Central memory CD8-positive, alpha-beta T cell (primary cell): ENCODE data around the gene PTER.

ENCODE experiments used
- ATAC-seq: fragments of 150-1000 bp; cut with Tn5 transposase; replicated peaks from 2 replicates; pipeline ENCODE4 v1.10.0; 2022; ENCODE audit warnings: mild to moderate bottlenecking, moderate FRiP score, moderate number of reproducible peaks; ENCODE audit not compliant: poor library complexity, severe bottlenecking; ENCODE audit errors: extremely low read depth
- DNase-seq, 2 donors: peaks; one replicate each; pipeline ENCODE4 v3.0.0; 2021; ENCODE audit warnings: low spot score in 2 of 2
- H3K27ac Mint-ChIP-seq: one replicate; pipeline ENCODE4 v1.8.0; 2022; ENCODE audit warnings: low read depth, mild to moderate bottlenecking, moderate library complexity, mixed read lengths
- H3K27me3 Mint-ChIP-seq: one replicate; pipeline ENCODE4 v1.8.0; 2022; ENCODE audit warnings: mixed read lengths
- H3K36me3 Mint-ChIP-seq: one replicate; pipeline ENCODE4 v1.8.0; 2022; ENCODE audit warnings: mild to moderate bottlenecking, moderate library complexity, mixed read lengths; ENCODE audit not compliant: insufficient read depth
- H3K4me1 Mint-ChIP-seq: one replicate; pipeline ENCODE4 v1.8.0; 2022; ENCODE audit warnings: mixed read lengths
- H3K4me3 Mint-ChIP-seq: one replicate; pipeline ENCODE4 v1.8.0; 2022; ENCODE audit warnings: mild to moderate bottlenecking, moderate library complexity, mixed read lengths
- H3K9me3 Mint-ChIP-seq: one replicate; pipeline ENCODE4 v1.8.0; 2022; ENCODE audit warnings: mixed read lengths

PTER gene

DNA sequence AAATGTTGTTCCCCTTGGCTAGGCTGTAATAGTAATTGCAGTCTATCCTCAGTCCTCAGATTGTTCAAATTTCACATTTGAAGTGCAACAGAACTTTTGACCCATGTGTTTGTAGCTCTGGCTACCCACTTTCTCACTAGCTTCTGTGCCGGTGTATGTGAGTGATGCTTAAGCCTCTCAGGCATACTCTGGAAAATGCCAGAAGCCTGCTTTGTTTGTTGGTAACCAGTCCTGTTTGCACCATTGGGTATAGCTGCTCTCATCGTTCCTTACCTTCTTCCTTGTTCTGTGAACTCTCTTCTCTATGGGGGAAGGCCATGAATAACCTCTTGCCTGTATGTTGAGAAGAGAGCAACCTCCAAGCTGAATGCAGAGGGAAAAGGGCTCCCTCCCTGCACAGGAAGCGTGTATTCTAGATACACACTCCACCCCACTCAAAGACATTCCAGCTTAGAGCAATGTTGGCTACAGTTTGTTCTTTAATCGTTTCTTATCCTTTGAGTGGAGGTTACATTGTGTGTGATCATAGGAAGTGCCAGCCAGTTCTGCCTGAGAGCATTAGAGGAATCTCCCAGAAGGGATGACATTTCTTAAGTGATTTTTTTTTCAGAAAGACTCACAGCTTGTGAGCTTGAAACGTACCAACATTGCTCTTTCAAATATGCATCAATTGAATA is 44.4 kb downstream of the PTER start:
- H3K4me1 Mint-ChIP-seq, result peaks cover 13% of the 10 kb centered on the region
- no peak for DNase-seq
- no peak for ATAC-seq
- no peaks in the 10 kb centered on the region for H3K9me3 Mint-ChIP-seq
- no peaks in the 10 kb centered on the region for H3K27me3 Mint-ChIP-seq
- H3K4me3 Mint-ChIP-seq, result no peak overlapping the region
- H3K27ac Mint-ChIP-seq, result no peak overlapping the region
- no peaks in the 10 kb centered on the region for H3K36me3 Mint-ChIP-seq

DNA sequence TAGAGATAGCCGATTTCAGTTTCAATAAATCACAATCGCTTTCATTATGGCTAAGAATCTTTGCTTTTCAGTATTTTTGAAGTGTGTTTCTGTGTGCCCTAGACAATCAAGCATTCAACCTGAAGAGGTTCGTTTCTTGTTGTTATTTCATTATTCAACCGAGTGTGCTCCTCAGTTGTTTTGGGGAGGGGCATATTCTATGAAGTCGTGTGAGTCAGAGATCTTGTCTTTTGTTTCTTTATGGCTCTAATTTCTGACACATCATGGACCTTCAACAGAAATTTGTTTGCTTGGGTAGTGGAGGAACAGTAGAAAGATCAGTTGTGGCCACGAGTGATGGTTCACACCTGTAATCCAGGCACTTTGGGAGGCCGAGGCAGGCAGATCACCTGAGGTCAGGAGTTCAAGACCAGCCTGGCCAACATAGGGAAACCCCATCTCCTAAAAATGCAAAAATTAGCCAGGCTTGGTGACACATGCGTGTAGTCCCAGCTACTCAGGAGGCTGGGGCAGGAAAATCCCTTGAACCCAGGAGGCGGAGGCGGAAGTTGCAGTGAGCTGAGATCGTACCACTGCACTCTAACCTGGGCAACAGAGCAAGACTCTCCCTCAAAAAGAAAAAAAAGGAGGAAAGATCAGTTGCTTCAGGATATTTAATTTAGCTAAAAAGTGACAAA is 46.6 kb downstream of the PTER start:
- ATAC-seq, result no peak
- Mint-ChIP-seq H3K4me3 (no peak overlapping the region), H3K27ac (no peak overlapping the region), H3K4me1 (peaks cover 13% of the 10 kb centered on the region), H3K36me3 (peaks cover 5% of the 10 kb centered on the region), H3K27me3 (no peaks in the 10 kb centered on the region), H3K9me3 (no peaks in the 10 kb centered on the region)
- DNase-seq, result no peak

GRCh38 chr10:16490511-16490910 is 53.7 kb downstream of the PTER start:
- H3K27ac Mint-ChIP-seq, result no peak overlapping the region
- H3K27me3 Mint-ChIP-seq, result no peaks in the 10 kb centered on the region
- DNase-seq (no peak), ATAC-seq (no peak)
- peaks cover 11% of the 10 kb centered on the region for H3K36me3 Mint-ChIP-seq
- no peak overlapping the region for H3K4me3 Mint-ChIP-seq
- no peaks in the 10 kb centered on the region for H3K4me1 Mint-ChIP-seq
- H3K9me3 Mint-ChIP-seq, result no peaks in the 10 kb centered on the region

DNA sequence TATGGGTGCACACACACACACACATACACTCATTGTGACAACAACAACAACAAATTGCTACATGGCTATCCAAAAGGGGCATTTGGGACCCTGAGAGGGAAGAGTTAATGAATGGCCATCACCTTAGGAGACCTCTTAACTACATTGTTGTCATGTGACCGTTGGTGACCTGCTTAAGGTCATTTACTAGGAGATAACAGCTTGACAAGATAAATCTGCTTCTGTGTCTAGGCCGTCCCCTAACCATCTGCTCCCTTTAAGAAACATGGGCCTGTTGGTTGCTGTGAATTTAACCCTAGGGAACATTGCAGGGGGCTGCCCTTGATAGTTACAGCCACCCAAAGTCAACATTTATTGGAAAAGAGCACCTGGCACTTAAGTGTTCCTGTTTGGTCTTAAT is 55.1 kb downstream of the PTER start:
- H3K27me3 Mint-ChIP-seq, result no peaks in the 10 kb centered on the region
- no peaks in the 10 kb centered on the region for H3K9me3 Mint-ChIP-seq
- H3K36me3 Mint-ChIP-seq, result peaks cover 9% of the 10 kb centered on the region
- H3K27ac Mint-ChIP-seq, result no peak overlapping the region
- no peak for DNase-seq
- no peak overlapping the region for H3K4me3 Mint-ChIP-seq
- ATAC-seq, result no peak
- H3K4me1 Mint-ChIP-seq, result no peaks in the 10 kb centered on the region

DNA sequence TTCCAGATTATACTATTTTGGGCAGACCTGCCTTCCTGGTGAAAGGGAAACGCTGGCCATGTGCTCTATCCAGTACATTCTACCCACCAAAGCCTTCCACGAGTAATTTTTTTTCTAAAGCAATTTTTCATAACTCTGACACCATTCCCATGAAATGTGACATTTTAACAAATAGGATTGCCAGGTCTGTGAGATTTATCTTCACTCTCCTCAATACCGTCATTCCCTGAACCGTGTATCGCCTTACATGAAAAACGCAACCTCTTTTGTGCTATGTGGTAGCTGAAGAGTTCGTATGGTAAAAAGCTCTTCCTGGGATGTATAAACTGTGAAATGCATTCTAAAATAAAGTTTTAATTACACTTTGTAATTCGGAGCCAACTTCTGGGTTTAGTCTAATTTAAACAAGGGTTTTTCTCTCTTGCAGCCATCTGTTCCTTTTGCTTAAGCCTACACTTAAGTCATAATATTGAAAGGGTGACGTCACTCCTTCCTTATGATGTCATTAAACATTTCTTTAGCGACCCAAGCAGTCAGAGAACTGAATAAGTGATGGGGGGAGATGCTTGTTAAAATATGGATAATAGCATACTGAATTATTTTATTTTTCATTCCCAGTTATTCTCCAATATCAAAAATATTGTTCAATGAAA is 57.2 kb downstream of the PTER start:
- no peak for DNase-seq
- H3K4me1 Mint-ChIP-seq, result no peaks in the 10 kb centered on the region
- H3K4me3 Mint-ChIP-seq, result no peak overlapping the region
- H3K36me3 Mint-ChIP-seq, result peaks cover 6% of the 10 kb centered on the region
- no peak for ATAC-seq
- no peaks in the 10 kb centered on the region for H3K9me3 Mint-ChIP-seq
- no peak overlapping the region for H3K27ac Mint-ChIP-seq
- H3K27me3 Mint-ChIP-seq, result no peaks in the 10 kb centered on the region

DNA sequence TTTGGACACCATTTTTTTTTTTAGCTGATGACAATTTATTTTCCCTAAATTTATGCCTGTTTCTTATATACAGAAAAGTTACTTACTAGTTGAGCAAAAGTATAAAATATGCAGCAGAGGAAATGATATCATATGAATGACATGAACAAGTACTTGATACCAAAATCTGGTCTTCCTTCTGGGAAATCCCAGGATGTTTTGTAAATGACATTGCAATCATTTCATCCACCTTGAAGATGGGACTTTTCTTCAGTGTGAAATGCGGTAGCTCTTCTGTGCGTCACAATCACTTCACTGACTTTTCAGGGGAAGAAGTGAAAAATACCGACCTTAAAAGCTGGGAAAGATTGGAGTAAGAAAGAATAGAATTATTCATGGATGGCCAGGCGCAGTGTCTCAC is 61.1 kb downstream of the PTER start:
- Mint-ChIP-seq H3K4me3 (no peak overlapping the region), H3K36me3 (peaks cover 7% of the 10 kb centered on the region), H3K9me3 (no peaks in the 10 kb centered on the region), H3K27ac (no peak overlapping the region), H3K27me3 (no peaks in the 10 kb centered on the region), H3K4me1 (no peaks in the 10 kb centered on the region)
- DNase-seq (no peak), ATAC-seq (no peak)

- DNase-seq (no peak), ATAC-seq (no peak)
- Mint-ChIP-seq H3K36me3 (peaks cover 13% of the 10 kb centered on the region), H3K27ac (no peak overlapping the region), H3K4me3 (no peak overlapping the region), H3K9me3 (no peaks in the 10 kb centered on the region), H3K4me1 (peaks cover 11% of the 10 kb centered on the region), H3K27me3 (no peaks in the 10 kb centered on the region)
Observed at GRCh38 chr10:16505161-16505560, 68.4 kb downstream of the PTER start.

DNA sequence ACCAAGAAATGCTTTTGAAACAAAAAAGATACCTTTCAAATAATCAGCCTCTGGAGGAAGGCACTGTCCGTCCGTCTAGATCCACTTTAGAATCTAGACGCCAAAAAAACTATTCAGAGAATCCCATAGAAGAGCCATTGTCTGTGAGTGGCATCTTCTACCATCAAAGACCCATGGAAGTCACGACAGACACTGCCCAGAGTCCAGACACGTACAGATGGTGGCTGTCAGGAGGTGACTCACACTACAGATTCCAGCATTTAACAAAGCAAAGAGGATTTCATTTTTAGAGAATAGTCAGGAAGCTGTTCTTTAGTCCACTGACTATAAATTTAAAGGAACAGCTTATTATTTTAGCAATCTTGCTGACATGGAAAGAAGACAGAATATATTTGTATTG is 73.2 kb downstream of the PTER start:
- H3K27me3 Mint-ChIP-seq, result no peaks in the 10 kb centered on the region
- no peak for DNase-seq
- peaks cover 11% of the 10 kb centered on the region for H3K36me3 Mint-ChIP-seq
- H3K9me3 Mint-ChIP-seq, result no peaks in the 10 kb centered on the region
- peaks cover 6% of the 10 kb centered on the region for H3K4me1 Mint-ChIP-seq
- no peak overlapping the region for H3K4me3 Mint-ChIP-seq
- H3K27ac Mint-ChIP-seq, result no peak overlapping the region
- ATAC-seq, result no peak

DNA sequence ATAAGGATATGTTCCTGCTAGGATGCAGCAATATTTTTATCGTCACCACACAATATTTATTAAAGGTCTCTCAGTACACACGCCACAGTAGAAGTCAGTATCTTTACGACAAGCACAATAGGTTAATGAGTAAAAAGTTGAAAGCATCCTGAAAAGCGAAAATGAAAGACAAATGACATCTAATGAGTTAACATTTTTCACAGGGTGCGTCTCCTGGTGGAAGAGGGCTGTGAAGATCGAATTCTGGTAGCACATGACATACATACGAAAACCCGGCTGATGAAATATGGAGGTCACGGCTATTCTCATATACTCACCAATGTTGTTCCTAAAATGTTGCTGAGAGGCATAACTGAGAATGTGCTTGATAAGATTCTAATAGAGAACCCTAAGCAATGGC is 74.0 kb downstream of the PTER start:
- DNase-seq (no peak), ATAC-seq (no peak)
- peaks cover 6% of the 10 kb centered on the region for H3K4me1 Mint-ChIP-seq
- H3K27ac Mint-ChIP-seq, result no peak overlapping the region
- H3K36me3 Mint-ChIP-seq, result peaks cover 11% of the 10 kb centered on the region
- H3K4me3 Mint-ChIP-seq, result no peak overlapping the region
- H3K27me3 Mint-ChIP-seq, result no peaks in the 10 kb centered on the region
- H3K9me3 Mint-ChIP-seq, result no peaks in the 10 kb centered on the region

DNA sequence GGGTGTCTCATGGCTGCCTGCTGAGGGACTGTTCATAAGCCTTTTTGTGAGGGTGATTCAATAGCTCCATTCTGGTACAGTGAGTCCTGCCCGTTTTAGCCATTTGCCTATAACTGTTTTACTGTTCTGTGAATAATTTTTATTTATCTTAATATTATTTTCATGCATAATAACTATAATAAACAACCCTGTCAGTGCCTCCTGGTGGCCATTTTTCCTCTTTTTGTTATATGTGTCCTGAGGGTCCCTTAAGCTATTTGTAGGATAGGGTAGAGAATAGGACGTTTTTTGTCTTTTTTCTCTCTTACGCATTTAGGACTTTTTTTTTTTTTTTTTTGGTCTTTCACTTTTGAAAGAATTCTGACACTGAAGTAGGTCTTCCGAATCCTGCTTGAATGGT is 82.0 kb downstream of the PTER start:
- no peaks in the 10 kb centered on the region for H3K36me3 Mint-ChIP-seq
- DNase-seq, result no peak
- no peak overlapping the region for H3K27ac Mint-ChIP-seq
- H3K9me3 Mint-ChIP-seq, result no peaks in the 10 kb centered on the region
- no peak for ATAC-seq
- peaks cover 40% of the 10 kb centered on the region for H3K27me3 Mint-ChIP-seq
- H3K4me1 Mint-ChIP-seq, result peaks cover 6% of the 10 kb centered on the region
- H3K4me3 Mint-ChIP-seq, result no peak overlapping the region

GRCh38 chr10:16519250-16519907 is 82.6 kb downstream of the PTER start:
- H3K27me3 Mint-ChIP-seq, result peaks cover 45% of the 10 kb centered on the region
- H3K4me1 Mint-ChIP-seq, result peaks cover 6% of the 10 kb centered on the region
- H3K36me3 Mint-ChIP-seq, result no peaks in the 10 kb centered on the region
- DNase-seq (no peak), ATAC-seq (no peak)
- peak overlapping the region; percentile 86 for H3K4me3 Mint-ChIP-seq
- no peaks in the 10 kb centered on the region for H3K9me3 Mint-ChIP-seq
- no peak overlapping the region for H3K27ac Mint-ChIP-seq

DNA sequence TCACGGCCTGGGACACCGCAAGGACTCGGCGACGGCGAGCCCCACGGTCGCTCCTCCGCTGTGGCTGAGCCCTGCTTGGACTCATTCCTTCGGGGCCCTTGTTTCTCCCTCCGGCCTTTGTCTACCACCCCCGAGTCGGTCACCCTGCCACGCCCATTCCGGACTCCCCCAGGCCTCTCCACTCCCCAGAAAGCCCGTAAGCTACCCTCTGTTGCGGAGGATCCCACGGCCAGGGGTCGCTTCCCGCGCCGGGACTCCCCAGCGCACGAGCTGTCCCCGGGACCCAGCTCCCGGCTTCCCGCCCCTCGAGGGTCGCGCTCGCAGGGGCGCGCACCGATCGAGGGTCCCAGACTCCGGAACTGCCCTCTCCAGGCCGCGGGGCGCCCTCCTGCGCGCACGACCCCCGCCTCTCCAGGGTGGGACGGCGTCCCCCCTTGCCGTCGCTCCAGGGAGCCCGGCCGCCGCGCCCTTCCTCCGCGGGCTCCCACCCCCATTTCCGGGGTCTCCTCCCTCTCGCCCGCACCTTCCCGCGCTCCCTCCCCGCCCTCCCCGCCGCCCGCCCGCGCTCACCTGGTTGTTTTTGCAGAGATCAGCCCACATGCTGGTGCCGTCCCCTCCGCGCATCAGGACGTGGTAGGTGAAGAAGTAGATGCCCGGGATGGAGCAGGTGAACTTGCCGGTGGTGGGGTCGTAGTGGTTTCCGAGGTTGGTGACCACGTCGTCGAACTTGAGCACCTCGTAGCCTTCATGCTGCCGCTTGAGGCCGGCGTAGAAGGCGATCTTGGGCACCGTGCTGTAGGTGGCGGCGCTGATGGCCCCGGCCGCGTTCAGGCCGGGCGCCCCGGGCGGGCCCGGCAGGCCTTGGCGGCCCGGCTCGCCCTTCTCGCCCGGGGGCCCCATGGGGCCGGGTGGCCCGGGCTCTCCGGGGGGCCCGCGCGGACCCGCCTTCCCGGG is 83.4 kb downstream of the PTER start:
- Mint-ChIP-seq H3K36me3 (no peaks in the 10 kb centered on the region), H3K4me1 (peaks cover 6% of the 10 kb centered on the region), H3K27ac (no peak overlapping the region), H3K4me3 (peak overlapping the region; percentile 86), H3K9me3 (no peaks in the 10 kb centered on the region), H3K27me3 (peaks cover 53% of the 10 kb centered on the region)
- ATAC-seq (no peak), DNase-seq (no peak)
